H54 (cell line): ENCODE measurements around the gene SV2C.

Experiments used
- DNase-seq: peaks from one replicate; pipeline ENCODE4 v3.0.0; 2011; ENCODE audit warnings: low spot score, mixed read lengths; ENCODE audit not compliant: insufficient read length
- FAIRE-seq: peaks from 3 replicates; lab custom pipeline; 2011; peaks lifted over from hg19 to GRCh38; lab: Jason Lieb, UNC
- POLR2A ChIP-seq: IDR thresholded peaks from 2 replicates; pipeline ENCODE4 v1.6.1; 2011; ENCODE audit warnings: low read depth, mild to moderate bottlenecking, low read length

Gene SV2C

DNA sequence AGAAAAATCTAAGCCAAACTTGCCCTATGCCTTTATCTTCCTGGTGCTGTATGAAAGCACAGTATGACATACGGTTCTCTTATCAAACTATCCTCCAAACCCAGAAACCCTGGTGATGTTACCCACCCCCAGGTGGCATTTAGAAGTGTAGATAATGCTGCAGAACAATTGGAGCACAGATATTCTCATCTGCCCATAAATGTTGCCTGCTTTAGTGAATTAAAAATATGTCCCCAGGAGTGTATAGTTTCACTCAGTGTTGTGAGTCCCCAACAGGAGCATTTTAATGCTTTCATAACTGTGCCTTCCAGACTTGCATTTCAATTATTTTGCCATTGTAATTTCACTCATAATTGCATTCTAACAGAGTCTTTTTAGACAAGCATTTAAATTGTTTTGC, 50.8 kb downstream of the SV2C start:
- FAIRE-seq (no peak), DNase-seq (no peak)
- no peak for TF ChIP-seq POLR2A

DNA sequence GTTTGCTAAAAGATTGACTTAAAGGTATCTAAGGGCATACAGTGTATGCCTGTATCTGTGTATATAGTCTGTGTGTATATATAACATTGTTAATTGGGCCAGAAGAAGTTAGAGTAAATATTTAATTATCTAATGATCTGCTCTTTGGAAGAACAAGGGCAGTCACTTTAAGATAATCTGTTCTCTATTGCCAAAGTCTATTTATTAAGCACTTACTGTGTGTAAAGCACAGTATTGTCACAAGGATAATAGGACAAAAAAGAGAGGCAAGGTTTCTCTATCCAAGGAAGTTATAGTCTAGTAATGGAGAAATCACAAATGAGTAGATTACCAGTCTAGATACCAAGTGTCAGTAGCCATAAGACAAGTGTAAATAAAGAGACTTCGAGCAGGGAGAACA, 51.5 kb downstream of the SV2C start:
- no peak for TF ChIP-seq POLR2A
- DNase-seq = no peak
- FAIRE-seq = no peak

DNA sequence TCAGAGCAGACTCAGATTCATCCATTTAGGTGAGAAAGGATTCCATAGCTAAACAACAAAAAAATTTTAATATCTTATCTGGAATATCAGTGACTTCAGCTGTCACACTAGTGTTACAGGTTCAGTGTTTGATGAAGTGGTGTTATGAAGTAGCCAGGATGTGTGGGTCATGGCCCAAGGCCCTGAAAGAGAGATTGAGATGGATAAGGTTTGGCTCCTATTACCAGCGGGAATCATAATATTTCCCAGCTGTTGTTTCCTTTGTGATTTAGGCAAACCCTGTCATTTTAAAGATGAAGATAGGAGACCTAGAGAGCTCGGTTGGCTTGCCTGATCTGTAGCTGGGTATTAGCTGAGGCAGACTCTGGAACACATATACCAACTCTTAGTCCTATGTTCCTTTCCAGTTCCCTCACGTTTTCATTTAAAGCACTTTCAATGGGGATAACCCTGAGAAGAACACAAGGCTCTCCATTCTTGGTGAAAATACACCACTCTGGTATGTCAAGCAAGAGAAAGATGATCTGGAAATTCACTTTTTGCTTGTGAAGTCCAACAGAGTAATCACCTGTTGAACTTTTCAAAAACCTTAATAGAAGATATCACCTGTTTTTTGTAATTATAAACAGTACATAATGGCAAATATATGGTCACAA, 54.8 kb downstream of the SV2C start:
- DNase-seq = no peak
- TF ChIP-seq POLR2A = no peak
- FAIRE-seq = no peak

DNA sequence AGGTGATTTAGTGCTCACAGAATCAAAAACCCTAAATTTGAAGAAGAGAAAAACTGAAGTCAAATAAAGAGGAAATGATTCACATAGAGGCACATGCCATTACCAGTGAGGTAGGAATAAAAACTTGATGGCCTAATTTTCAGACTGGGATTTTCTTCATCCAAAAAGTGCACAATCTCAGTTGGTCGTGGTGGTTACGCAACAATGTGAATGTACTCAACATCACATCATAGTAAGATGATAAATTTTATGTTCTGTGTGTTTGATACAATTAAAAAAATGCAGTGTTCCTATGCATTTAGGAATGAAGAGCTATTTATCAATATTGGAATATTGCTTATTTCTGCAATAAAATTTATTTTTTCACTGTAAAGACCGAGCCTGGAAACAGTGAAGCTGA, 60.7 kb downstream of the SV2C start:
- FAIRE-seq = no peak
- DNase-seq = no peak
- TF ChIP-seq POLR2A = no peak

DNA sequence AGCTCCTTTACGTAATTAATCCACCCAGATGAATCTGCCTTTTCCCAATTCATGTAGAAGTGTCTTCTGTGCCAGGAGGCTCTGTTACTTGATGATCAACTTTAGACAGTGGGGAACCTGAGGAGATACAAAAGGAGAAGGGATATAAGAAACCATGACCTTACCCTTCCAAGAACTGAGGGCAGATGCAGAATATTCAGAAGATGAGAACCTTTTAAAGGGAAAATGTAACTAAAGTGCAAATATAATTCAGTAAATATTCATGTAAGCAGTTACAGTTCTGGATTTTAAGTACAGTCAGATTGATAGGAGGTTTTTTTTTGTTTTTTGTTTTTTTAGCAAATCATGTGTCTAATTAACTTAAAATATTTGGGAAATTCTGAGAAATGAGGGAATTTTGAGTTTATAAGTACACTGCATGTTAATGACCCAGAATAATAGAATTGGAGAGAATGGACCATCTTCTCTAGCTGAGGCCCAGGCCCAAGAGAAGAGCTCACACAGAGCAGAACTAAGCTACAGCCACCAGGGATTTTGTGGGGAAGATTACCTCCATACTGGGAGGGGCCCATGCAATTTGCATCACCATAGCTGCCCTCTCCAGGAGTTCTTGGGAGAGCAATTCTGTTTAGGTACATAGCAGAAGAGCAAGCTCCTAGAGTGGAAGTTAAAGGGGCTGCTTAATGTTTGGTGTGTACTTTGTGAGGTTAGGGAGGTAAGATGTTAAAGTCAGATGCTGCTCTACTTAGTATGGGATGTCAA, 61.5 kb downstream of the SV2C start:
- no peak for DNase-seq

DNA sequence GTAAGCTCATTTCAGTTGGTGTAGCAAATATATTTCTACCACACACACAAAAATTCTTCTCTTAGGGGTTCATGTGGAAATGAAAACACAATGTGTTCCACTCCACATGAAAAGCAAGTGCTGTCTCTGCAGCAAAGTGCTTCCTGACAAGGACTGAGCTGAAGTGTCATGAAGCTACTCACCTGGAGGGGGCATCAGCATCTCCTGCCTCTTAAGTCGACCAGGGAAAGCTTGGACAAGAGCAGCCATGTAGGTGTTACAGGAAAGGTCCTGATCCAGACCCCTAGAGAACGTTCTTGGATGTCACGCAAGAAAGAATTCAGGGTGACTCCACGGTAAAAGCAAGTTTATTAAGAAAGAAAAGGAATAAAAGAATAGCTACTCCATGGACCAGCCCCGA, 62.8 kb downstream of the SV2C start:
- DNase-seq = no peak
- FAIRE-seq = no peak
- TF ChIP-seq POLR2A = no peak

More for the DNA sequence above, 61.5 kb downstream of the SV2C start:
- TF ChIP-seq POLR2A = no peak
- FAIRE-seq = no peak

DNA sequence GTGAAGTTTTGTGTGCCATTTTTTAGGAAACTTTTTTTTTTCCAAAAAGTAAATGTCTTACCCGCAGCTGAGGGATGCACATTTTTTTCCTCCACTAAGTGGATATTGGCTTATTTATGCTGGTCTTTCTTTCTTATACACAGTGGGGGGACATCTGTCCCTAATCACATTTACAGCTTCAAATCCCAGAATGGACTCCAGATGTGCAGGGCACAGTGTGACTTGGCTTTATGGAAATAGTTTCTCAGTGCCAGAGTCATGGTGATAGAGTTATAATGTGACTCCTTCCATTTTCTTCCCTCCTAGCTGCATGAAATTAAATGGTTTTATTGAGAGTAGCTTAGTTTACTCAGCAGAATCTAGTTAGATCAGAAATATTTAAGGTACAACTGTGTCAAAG, 66.5 kb downstream of the SV2C start:
- DNase-seq (no peak), FAIRE-seq (no peak)
- TF ChIP-seq POLR2A = no peak

DNA sequence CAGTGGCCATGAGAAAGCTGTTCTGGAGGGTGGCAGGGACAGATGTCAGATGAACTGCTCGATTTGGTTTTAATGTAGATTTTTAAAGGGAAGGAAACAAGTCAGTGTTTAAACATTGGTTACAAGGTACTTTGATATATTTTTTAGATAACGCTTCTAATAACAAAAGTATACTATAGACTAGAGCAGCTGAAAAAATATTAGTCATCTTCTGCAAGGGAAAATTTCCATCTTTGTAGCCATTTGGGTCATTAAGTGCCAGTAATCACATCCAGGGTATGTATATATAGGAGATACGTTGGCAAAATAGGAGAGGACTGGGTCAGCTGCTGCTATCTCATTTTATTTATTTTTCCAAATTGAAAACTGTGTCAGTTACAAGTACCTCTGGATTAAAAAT, 69.0 kb downstream of the SV2C start:
- TF ChIP-seq POLR2A = no peak
- FAIRE-seq = no peak
- no peak for DNase-seq

DNA sequence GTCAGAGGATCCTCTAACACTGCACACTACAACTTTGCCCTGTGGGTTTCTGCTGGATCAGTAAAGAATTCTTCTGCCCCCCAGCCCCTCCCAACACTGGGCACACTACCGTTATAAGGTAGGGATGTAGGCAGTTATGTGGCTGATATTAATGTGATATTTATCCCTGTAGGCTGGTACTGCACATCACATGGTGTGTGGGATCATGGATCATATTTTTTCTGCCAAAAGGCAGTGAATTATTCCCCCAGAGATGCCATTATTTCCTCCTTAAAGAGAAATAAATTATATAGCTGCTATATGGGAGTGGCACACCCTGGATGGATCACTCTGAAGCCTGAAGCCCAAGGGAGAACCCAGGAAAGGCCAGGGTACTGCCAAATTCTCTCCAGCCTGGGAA, 69.5 kb downstream of the SV2C start:
- DNase-seq (no peak), FAIRE-seq (no peak)
- TF ChIP-seq POLR2A = no peak

DNA sequence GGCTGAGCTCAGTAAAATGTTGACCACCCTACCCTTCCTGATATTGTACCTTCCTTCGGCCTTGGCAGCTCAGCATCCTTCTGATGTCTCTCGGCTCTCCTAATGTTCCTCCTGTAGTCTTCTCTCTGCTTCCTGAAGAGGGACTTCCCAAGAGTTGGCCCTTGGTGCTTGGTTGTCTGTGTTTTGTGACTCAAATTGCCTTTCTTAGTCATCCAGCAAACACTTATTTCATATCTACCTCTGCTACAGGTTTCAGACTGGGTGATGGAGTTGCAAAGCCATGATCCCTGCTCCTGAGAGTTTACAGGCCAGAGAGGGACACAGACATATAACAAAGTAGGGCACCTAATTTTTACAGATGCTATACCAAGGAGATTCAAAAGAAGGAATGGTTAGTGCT, 70.1 kb downstream of the SV2C start:
- TF ChIP-seq POLR2A = no peak
- FAIRE-seq = no peak
- no peak for DNase-seq

DNA sequence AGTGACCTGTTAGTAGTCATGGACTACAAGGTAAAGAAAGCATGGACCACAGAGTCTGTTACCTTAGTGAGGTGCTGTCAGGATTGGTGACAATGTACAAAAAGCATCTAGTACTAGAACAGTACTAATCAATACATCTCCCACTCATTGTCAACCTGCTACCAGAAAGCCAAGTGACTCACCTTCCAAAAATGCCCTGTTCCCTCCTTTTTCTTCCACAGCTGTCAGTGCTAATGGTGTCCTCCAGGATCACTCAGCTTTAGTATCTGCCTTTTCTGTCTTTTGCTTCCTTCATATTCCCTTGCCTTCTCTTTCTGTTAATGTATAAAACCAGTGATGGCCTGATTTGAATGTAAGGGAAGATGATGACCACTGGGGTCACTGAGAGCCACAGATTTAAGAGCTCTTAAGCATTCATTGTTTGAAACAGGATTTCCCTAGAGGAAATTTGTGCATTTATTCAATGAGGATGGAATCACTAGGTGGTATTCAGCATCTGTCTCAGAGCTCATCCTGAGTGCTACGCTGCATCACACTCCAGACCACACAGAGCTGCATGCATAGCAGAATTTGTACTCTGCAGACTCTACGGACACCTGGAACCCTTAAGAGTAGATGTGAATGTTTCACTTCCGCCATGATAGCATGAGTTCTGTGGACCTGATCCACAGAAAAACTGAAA, 71.0 kb downstream of the SV2C start:
- FAIRE-seq = no peak
- TF ChIP-seq POLR2A = no peak
- DNase-seq = no peak

DNA sequence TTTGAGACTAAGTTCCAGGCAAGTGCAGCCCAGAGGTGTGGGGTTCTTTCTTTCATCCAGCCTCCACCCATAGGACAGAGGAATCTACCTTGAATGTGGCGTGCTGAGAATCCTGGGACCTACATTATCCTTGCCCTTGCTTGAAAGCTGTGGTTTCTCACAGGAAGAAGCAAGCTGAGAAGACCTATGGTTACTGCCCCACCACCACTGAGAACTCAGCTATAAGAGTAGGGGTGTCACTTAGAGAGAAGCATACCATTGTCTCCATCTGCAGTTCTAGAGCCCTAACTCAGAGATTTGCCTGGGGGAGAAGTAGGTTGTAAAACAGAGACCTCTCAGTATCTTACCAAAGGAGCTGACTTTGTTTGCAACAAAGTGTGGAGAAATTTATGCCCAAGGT, 72.4 kb downstream of the SV2C start:
- TF ChIP-seq POLR2A = no peak
- no peak for FAIRE-seq
- no peak for DNase-seq

DNA sequence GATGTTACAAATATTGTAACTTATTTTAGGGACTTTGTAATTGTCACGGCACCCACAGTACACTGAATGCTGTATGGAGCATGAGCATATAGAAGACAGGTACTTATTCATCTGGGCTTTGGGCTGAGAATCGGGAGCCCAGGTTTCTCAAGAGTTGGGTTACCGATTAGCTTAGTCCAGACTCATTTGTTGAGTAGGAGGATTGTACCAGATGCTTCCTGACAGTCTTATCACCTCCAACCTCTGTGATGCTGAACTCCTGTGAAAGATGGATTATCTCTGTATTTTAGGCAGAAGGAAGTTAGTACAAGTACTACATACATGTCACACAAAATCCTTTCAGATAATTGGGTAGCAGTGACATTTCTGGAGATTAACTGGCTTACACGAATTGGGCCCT, 79.2 kb downstream of the SV2C start:
- no peak for TF ChIP-seq POLR2A
- DNase-seq (no peak), FAIRE-seq (no peak)

DNA sequence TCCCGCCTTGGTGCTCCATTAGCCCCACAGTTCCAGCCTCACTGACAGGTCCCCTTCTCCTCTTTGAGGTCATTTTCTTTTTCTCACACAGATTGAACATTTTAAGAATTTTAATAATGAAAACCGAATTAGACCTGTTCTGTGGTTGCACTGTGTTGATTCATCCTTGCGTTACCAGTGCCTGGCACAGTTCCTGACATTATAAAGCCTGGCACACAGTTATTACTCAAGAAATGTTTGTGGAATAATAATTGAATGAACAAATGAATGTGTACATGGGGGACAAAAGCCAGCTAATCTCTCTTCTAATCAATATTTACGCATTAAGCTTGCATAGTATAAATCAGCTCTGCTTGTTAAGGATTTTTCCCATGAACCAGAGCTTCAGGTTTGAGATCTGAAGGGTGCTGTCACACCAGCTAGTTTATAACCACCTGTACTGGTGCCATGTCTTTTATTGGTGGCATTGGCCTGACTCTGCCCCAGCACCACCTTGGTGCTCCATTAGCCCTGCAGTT, 80.0 kb downstream of the SV2C start:
- DNase-seq (no peak), FAIRE-seq (no peak)
- TF ChIP-seq POLR2A = no peak
